Effector memory CD4-positive, alpha-beta T cell (primary cell): ENCODE data around the gene PCBP3.
"Not testable (repeated sequence)": the region's sequence is repeated elsewhere in the genome, so short reads cannot be mapped to it uniquely, and the experiment has no call there.

Source experiments
- DNase-seq, 3 donors: peaks; one replicate each; pipeline ENCODE4 v3.0.0-alpha.2; 2020
- H3K27ac ChIP-seq: 2 replicates; pipeline ENCODE4 v1.7.0; 2013; ENCODE audit warnings: mild to moderate bottlenecking, low read length, moderate library complexity; ENCODE audit not compliant: insufficient read depth, poor library complexity, severe bottlenecking
- H3K27me3 ChIP-seq: replicated peaks from 2 replicates; pipeline ENCODE4 v1.7.0; 2013; ENCODE audit warnings: mild to moderate bottlenecking, low read length; ENCODE audit not compliant: insufficient read depth, control insufficient read depth, poor library complexity, severe bottlenecking
- H3K36me3 ChIP-seq: 2 replicates; pipeline ENCODE4 v1.7.0; 2013; ENCODE audit warnings: mild to moderate bottlenecking, low read length, moderate library complexity; ENCODE audit not compliant: control insufficient read depth, insufficient read depth
- H3K4me1 ChIP-seq: 2 replicates; pipeline ENCODE4 v1.7.0; 2013; ENCODE audit warnings: low read length, mild to moderate bottlenecking; ENCODE audit not compliant: control insufficient read depth, insufficient read depth, poor library complexity, severe bottlenecking
- H3K4me3 ChIP-seq: 2 replicates; pipeline ENCODE4 v1.7.0; 2013; ENCODE audit warnings: low read length, low read depth, mild to moderate bottlenecking; ENCODE audit not compliant: insufficient read depth, poor library complexity, severe bottlenecking
- H3K9me3 ChIP-seq: 2 replicates; pipeline ENCODE4 v1.7.0; 2013; ENCODE audit warnings: mild to moderate bottlenecking, low read length, moderate library complexity; ENCODE audit not compliant: control insufficient read depth

Gene PCBP3

DNA sequence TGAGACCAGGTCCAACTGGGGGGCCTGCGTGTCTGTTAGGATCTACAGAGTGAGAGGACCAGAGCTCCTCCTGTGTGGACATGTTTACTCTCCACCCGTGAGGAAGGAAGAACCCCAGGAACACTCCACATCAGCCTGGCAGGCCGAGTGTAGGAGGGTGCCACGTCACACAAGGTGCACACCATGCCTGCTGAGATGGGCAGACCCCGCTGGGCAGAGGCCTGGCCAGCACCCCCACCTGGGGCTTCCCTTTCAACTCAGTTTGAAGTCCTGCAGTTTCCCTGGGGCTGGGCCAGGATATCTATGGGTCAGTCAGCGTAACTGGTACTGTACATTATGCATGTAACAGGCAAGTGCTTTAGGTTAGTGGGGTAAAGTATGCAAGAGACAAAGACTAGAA, 30.1 kb upstream of the PCBP3 start:
- Histone ChIP-seq H3K9me3 (no peaks in the 10 kb centered on the region), H3K4me3 (no peak overlapping the region), H3K27ac (no peak overlapping the region), H3K36me3 (no peaks in the 10 kb centered on the region), H3K27me3 (no peaks in the 10 kb centered on the region), H3K4me1 (peaks cover 23% of the 10 kb centered on the region)
- no peak for DNase-seq

DNA sequence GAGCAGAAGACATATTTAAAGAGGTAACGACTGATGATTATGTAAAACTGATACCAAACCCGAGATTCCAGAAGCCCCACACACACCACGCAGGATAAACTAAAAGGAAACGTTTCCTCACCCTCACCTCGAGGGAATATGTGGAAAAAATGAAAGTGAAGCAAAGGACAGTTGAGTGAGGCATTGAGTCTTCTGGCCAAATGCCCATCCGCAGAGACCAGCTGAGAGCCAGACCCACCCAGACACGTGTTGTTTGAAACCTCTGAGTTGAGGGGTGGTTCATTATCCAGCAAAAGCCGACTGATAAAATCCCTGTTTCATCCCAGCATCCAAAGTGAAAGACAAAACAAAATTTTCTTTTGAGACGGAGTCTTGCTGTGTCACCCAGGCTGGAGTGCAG, 29.6 kb upstream of the PCBP3 start:
- no peak overlapping the region for H3K4me3 ChIP-seq

DNA sequence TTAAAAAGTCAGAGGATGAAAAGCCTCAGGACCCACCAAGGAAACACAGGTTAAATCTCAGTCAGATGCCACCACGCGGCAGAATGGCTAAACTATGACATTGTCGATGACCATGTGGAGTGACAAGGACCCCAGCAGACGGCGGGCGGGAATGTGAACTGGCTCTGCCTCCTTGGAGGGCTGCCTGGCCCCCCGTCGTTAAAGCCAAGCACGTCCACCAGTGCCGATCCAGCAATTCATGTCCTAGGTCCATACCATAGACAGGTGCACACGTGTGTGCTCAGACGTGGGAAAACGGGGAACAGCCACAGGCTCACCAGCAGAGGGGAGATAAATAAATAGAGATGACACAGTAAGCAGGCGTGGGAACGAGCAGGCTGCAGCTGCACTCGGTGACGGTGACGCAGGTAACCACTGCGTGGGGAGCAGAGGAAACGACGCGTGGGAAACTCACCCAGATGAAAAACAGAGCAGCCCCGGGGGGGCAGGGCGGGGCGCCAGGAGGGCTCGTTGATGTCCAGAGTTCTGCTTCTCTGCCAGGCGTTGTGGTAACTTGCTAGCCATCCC, 28.3 kb upstream of the PCBP3 start:
- Histone ChIP-seq H3K36me3 (no peaks in the 10 kb centered on the region), H3K27me3 (no peaks in the 10 kb centered on the region), H3K9me3 (no peaks in the 10 kb centered on the region), H3K27ac (peak overlapping the region; percentile 81), H3K4me1 (peaks cover 23% of the 10 kb centered on the region), H3K4me3 (peak overlapping the region; percentile 39)
- peak; percentile 83 to 89 (median 83) for DNase-seq

More for the DNA sequence above, 29.6 kb upstream of the PCBP3 start:
- Histone ChIP-seq H3K36me3 (no peaks in the 10 kb centered on the region), H3K27me3 (no peaks in the 10 kb centered on the region), H3K27ac (no peak overlapping the region), H3K9me3 (no peaks in the 10 kb centered on the region), H3K4me1 (peaks cover 23% of the 10 kb centered on the region)
- no peak for DNase-seq

DNA sequence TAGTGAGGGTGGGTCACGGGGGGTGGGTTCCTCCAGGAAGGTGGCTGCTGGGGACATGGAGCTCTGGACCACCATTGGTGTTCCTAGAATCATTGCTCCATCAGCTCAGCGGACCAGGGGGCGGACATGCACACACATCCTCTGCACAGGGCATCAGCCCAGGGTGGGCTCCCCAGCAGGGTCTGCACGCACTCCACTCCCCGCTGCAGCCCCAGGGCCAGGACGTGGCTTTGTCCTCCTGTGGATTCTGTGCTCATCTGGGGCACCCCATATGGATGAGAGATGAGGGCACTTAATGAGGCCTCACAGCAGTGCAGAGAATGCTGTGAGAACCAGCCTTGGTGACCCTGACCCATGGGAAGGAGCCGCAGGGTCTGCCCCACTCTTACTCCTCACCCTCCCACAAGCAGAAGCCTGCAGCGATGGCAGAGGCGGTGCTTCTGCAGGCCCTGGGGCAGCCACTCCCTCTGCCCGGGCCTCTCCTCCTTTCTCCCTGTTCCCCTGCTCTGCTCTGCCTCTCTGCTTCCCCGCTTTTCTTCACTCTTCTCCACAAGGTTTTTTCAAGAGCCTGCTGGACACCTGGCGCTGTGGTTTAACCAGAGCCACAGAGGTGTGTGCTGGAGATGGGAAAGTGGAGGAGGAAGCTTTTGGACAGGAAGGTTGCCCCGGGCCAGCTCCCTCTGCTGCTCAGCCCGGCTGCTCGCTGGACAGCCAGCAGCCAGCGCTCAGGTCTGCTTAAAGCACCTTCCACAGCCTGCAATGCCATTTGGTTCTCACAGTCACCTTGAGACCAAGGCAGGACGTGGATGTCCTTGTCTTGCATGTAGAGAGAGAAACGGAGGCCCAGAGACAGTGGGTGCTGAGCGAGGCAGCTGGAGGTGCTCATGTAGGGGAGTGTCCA, 26.3 kb upstream of the PCBP3 start:
- Histone ChIP-seq H3K27ac (no peak overlapping the region), H3K4me3 (no peak overlapping the region), H3K9me3 (no peaks in the 10 kb centered on the region), H3K27me3 (no peaks in the 10 kb centered on the region), H3K36me3 (no peaks in the 10 kb centered on the region), H3K4me1 (peaks cover 23% of the 10 kb centered on the region)
- no peak for DNase-seq

DNA sequence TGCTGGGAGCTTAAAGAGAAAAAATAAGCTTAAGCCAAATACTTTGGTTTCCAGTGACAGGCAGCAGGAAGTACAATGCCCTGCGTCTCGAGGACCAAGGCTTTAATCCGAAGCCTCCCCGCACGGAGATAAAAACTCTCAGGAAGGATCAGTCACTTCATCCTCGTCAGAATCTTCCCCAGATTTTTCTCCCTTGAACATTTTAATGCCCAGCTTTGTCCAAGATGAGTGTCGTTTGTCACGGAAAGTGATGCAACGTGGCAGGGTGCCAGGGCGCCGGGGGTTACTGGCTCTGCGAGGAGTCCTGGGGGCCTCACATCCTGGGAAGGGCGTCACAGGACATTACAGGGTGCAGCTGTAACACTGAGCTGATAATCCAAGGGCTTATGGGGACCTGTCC, 25.2 kb upstream of the PCBP3 start:
- Histone ChIP-seq H3K27ac (no peak overlapping the region), H3K27me3 (no peaks in the 10 kb centered on the region)

DNA sequence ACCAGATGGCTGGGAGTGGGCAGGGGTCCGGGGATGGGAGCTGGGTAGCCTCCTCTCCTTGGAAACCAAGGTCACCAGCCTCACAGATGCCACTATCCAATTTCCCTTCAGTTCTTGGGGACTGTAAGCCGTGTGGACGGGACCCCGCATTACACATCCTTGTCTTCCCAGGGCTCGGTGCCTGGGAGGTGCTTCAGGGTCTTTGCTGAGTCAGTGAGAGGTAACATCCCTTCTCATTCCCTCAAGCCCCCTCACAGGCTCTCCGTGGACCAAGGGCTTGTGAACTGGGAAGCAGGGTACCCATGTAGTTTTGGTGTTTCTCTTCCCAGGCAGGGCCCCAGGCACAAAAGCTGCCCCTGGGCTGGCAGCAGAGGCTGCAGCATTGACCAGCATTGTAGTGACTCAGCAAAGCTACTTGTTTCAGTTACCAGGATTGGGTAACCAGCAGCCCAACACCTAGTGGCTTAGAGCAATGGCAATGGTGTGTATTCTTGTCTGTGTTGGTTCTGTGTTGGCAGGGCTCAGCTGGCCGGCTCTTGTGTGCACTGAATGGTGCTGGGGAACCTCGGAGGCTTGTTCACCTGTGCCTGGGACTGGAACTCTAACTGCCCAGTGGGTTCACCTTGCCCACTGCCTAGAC, 24.6 kb upstream of the PCBP3 start:
- DNase-seq = no peak
- H3K9me3 ChIP-seq = no peaks in the 10 kb centered on the region
- no peak overlapping the region for H3K27ac ChIP-seq
- no peak overlapping the region for H3K4me3 ChIP-seq
- H3K27me3 ChIP-seq = no peaks in the 10 kb centered on the region
- H3K36me3 ChIP-seq = no peaks in the 10 kb centered on the region
- H3K4me1 ChIP-seq = peaks cover 23% of the 10 kb centered on the region

More for the DNA sequence above, 25.2 kb upstream of the PCBP3 start:
- no peak overlapping the region for H3K4me3 ChIP-seq
- no peaks in the 10 kb centered on the region for H3K36me3 ChIP-seq
- no peaks in the 10 kb centered on the region for H3K9me3 ChIP-seq
- H3K4me1 ChIP-seq = peaks cover 23% of the 10 kb centered on the region
- DNase-seq = no peak

DNA sequence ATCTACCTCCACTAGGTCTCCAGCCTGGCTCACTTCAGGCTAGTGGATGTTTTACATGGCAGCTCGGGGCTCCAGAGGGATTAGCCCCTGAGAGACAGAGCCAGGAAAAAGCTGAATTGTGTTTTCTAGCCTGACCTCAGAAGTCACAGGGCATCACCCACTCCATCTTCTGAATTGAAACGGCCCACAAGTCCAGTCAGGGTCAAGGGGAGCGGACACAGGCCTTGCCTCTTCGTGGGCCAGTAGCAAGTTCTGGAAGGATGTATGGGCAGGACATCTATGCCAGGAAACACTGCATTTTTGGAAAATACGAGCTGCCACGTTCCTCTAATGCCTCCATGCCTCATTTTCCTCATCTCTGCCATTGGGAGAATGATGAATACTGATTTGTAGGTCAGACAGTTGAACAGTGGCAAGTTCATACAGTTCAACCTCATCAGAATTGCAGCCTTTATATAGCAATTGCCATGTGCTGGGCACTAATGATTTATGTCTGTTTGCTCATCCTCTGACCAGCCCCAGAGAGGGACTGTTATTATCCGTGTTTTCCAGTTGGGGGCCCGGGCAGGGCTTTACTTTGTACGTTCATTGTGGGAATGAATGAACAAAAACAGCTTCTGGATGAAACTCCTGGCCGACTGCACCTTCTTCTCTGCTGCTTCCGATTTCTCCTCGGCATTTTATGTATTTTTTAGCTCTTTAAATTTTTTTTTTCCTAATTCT, 23.2 kb upstream of the PCBP3 start:
- H3K36me3 ChIP-seq = no peaks in the 10 kb centered on the region
- DNase-seq = no peak
- H3K4me3 ChIP-seq = no peak overlapping the region
- H3K27me3 ChIP-seq = no peaks in the 10 kb centered on the region
- H3K4me1 ChIP-seq = peaks cover 14% of the 10 kb centered on the region
- no peak overlapping the region for H3K27ac ChIP-seq
- no peaks in the 10 kb centered on the region for H3K9me3 ChIP-seq

DNA sequence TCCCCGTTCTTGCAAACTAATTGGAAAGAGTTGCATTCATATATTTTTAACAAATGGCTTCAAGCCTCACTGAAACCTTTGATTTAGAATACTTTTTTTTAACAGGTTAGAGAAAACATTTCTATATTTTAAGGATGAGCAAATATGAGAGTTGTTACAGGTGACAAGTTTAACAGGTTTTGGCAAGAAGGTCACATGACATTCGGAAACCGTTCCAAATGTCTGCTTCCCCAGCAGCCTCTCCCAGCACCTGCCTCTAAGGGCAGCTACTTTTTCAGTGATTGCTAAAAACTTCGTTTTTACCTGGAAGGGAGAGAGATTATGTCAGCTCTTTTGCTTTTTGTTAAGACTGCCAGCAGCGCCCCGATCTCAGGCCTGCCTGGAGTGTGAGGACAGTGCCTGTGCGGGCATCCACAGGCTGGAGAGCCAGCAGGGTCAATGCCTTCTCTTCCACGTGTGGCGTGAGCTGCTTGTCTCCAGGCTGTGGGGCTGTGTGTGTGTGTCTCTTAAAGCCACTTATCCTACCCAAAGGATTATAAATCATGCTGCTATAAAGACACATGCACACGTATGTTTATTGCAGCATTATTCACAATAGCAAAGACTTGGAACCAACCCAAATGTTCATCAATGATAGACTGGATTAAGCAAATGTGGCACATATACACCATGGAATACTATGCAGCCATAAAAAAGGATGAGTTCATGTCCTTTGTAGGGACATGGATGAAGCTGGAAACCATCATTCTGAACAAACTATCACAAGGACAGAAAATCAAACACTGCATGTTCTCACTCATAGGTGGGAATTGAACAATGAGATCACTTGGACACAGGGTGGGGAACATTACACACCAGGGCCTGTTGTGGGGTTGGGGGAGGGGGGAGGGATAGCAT, 21.8 kb upstream of the PCBP3 start:
- H3K4me3 ChIP-seq, DNase-seq: not testable (repeated sequence)

DNA sequence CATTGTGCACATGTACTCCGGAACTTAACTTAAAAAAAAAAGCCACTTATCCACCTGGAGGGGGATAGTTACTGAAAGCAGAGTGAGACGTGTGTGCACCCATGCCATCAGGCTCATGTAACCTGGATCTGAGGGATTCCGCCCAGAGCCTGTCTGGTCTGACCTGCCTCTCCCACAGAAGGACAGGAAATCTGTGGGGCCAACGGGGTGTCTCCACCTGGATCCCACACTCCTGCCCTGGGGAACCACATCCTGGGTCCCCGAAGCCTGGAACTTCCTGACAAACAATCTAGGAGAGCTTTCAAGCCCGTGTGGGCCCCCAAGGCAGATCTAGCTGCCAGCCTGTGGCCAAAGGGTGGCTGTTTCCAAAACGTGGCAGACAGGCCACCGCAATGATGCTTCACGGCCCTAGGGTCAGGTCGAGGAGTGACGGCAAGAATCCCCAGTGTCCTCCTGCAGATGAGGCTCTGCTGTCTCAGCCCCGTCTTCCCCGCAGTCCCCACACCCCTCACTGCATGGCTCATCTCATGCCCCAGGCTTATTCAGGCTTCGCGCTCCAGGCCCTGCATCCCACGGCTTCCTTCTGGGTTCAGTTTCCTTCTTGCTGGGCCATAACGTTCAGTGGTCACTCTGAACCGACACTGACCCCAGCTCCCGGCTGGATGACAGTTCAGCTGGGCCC, 21.0 kb upstream of the PCBP3 start:
- no peak for DNase-seq
- Histone ChIP-seq H3K27ac (no peak overlapping the region), H3K4me1 (no peaks in the 10 kb centered on the region), H3K9me3 (no peaks in the 10 kb centered on the region), H3K27me3 (no peaks in the 10 kb centered on the region), H3K4me3 (no peak overlapping the region), H3K36me3 (no peaks in the 10 kb centered on the region)

More for the DNA sequence above, 21.8 kb upstream of the PCBP3 start:
- not testable (repeated sequence) for H3K27ac ChIP-seq, H3K36me3 ChIP-seq, H3K9me3 ChIP-seq, H3K4me1 ChIP-seq, H3K27me3 ChIP-seq
